ENCODE measurements around the gene SART3.

DNA sequence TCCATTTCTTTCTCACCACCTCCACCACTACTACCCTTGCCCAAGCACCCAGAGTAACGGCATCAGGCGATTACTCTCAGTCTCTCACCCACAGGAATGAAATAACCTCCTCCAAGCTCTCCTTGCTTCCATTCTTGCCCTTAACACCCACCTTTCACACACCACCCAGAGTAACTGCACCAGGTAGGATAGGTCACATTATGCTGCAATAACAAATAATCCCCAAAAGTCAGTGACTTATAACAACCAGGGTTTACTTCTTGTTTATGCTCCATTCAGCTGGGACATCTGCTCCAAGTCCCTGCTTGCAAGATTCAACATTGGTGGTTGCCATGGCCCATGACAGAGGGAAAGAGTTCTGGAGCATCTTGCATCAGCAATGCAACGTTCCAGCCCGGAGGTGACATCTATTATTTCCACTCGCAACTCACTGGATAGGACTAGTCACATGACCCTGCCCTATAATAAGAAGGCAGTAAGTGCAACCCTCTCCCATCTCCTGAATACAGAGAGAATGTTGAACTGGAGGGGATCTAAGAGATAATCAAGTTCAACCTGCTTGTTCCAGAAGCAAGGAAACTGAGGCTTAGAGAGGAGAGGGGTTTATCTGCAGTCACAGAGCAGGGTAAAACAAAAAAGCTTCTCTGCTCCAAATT is 87.4 kb downstream of the SART3 start:
- TF ChIP-seq EZH2 (IDR thresholded peaks at IDR 0.05; ENCODE audit: borderline replicate concordance, low read length) (no peak), CTCF (conservative IDR thresholded peaks at IDR 0.05 in 1 of 2, IDR thresholded peaks at IDR 0.05 in 1 of 2; ENCODE audit: extremely low read depth in 1 of 2, insufficient read depth in 1 of 2, low read depth in 1 of 2, low read length in 2 of 2) (no peak)
